Measurements from ENCODE around the gene KIF1B. TPM values are rescaled to one million over a fixed set of nuclear protein-coding genes. Genes with fewer than 3 reads are reported as not detected.

Gene KIF1B
- total and polyA plus RNA-seq, 9 donors = 11.5 to 44.2 (median 37.2) TPM

DNA sequence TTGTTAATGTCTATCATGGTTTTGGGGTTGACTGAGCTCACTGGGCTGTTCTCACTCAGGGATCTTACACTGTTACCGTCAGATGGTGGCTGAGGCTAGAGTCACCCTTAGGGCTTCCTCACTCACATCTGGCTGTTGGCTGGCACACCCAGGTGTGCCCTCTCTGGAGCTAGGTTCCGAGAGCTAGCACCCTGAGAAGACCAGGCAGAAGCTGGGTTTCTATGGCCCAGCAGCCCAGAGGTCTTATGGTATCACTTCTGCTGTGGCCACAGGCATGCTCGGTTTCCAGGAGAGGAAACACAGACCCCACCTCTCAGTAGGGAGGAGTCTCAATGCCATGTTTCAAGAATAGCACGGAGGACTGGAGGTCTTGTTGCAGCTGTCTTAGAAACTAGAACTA is 20.7 kb upstream of the KIF1B start:
- Histone ChIP-seq H3K27me3 (no peaks in the 10 kb centered on the region), H3K27ac (no peak overlapping the region), H3K4me3 (no peak overlapping the region), H3K36me3 (no peaks in the 10 kb centered on the region), H3K9me3 (no peaks in the 10 kb centered on the region), H3K4me1 (ENCODE audit: insufficient read depth) (no peaks in the 10 kb centered on the region)
- WGBS, 3 donors = 58 to 61% (median 60%) methylated on average over 4 of the region's 4 CpGs
- TF ChIP-seq, protein P1, sequence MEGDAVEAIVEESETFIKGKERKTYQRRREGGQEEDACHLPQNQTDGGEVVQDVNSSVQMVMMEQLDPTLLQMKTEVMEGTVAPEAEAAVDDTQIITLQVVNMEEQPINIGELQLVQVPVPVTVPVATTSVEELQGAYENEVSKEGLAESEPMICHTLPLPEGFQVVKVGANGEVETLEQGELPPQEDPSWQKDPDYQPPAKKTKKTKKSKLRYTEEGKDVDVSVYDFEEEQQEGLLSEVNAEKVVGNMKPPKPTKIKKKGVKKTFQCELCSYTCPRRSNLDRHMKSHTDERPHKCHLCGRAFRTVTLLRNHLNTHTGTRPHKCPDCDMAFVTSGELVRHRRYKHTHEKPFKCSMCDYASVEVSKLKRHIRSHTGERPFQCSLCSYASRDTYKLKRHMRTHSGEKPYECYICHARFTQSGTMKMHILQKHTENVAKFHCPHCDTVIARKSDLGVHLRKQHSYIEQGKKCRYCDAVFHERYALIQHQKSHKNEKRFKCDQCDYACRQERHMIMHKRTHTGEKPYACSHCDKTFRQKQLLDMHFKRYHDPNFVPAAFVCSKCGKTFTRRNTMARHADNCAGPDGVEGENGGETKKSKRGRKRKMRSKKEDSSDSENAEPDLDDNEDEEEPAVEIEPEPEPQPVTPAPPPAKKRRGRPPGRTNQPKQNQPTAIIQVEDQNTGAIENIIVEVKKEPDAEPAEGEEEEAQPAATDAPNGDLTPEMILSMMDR (IDR thresholded peaks at IDR 0.05) = no peak
- no peak for TF ChIP-seq POLR2A (IDR thresholded peaks at IDR 0.05)
- TF ChIP-seq EP300 (IDR thresholded peaks at IDR 0.05) = no peak
- intact Hi-C loops (cut with DNase I) = no loop called here
- no peak for DNase-seq

DNA sequence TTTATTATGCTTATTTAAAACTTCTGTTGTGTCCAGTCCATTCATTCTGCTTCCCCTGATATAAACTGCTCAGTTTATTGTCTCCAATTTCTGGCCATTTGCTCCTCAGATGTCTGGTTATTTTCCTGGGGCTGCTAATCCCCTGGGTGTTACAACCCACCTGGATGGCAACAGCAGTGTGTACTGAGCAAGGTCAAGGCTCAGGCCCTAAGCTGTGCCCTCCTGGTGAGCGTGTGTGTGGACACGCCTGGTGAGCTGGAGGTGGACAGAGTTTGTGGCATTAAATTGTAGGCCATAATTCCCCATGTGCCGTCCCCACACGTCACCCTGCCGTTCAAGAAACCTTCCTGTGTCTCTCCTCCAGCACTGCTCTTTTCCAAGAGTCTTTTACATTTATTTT is 18.1 kb upstream of the KIF1B start:
- no peaks in the 10 kb centered on the region for H3K36me3 ChIP-seq
- intact Hi-C loops (cut with DNase I) = no loop called here
- no peaks in the 10 kb centered on the region for H3K9me3 ChIP-seq
- WGBS, 3 donors = 63 to 74% (median 72%) methylated on average over 5 of the region's 5 CpGs
- no peaks in the 10 kb centered on the region for H3K4me1 ChIP-seq (ENCODE audit: insufficient read depth)
- no peak overlapping the region for H3K4me3 ChIP-seq
- TF ChIP-seq EP300 (IDR thresholded peaks at IDR 0.05) = no peak
- TF ChIP-seq, protein P1 (IDR thresholded peaks at IDR 0.05) = no peak
- no peak for TF ChIP-seq POLR2A (IDR thresholded peaks at IDR 0.05)
- no peak for DNase-seq
- H3K27me3 ChIP-seq = no peaks in the 10 kb centered on the region
- H3K27ac ChIP-seq = no peak overlapping the region

DNA sequence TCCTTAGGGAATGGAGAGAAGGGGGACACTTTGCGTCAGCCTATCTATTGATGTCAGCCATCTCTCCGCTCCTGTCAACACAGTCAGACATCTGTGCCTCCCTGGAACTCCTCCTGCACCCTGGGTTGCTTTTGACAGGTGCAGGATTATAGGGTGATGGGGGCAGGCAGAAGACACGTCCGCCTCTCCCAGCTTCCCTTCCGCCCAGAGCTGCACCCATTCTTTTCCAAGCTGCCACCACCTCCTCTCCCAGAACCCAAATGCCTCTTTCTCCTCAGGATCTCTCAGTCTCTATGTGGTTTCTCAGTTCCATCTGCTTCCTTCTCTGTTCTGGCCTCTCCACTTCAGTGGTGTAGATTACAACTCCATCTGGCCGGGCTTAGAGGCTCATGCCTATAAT is 17.1 kb upstream of the KIF1B start:
- Histone ChIP-seq H3K27ac (no peak overlapping the region), H3K4me1 (ENCODE audit: insufficient read depth) (no peaks in the 10 kb centered on the region), H3K9me3 (no peaks in the 10 kb centered on the region), H3K36me3 (no peaks in the 10 kb centered on the region), H3K4me3 (no peak overlapping the region), H3K27me3 (no peaks in the 10 kb centered on the region)
- 78 to 84% (median 80%) methylated on average over 6 of the region's 6 CpGs for WGBS, 3 donors
- no peak for DNase-seq
- intact Hi-C loops (cut with DNase I) = no loop called here
- no peak for TF ChIP-seq POLR2A (IDR thresholded peaks at IDR 0.05)
- TF ChIP-seq, protein P1 (IDR thresholded peaks at IDR 0.05) = no peak
- TF ChIP-seq EP300 (IDR thresholded peaks at IDR 0.05) = no peak

DNA sequence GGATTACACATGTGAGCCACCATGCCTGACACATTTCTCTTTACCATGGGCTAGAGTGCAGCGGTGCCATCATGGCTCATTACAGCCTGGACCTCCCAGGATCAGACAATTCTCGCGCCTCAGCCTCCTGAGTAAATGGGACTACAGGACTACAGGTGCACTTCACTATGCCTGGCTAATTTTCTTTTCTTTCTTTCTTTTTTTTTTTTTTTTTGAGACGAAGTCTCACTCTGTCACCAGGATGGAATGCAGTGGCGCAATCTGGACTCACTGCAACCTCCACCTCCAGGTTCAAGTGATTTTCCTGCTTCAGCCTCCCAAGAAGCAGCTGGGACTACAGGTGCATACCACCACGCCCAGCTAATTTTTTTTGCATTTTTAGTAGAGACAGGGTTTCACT is 14.8 kb upstream of the KIF1B start:
- 82 to 87% (median 84%) methylated on average over 6 of the region's 6 CpGs for WGBS, 3 donors
- Histone ChIP-seq H3K36me3 (no peaks in the 10 kb centered on the region), H3K4me1 (ENCODE audit: insufficient read depth) (no peaks in the 10 kb centered on the region), H3K27me3 (no peaks in the 10 kb centered on the region), H3K4me3 (no peak overlapping the region), H3K9me3 (no peaks in the 10 kb centered on the region), H3K27ac (no peak overlapping the region)
- TF ChIP-seq, protein P1 (IDR thresholded peaks at IDR 0.05) = no peak
- TF ChIP-seq EP300 (IDR thresholded peaks at IDR 0.05) = no peak
- no peak for TF ChIP-seq POLR2A (IDR thresholded peaks at IDR 0.05)
- intact Hi-C loops (cut with DNase I) = no loop called here
- DNase-seq = no peak

DNA sequence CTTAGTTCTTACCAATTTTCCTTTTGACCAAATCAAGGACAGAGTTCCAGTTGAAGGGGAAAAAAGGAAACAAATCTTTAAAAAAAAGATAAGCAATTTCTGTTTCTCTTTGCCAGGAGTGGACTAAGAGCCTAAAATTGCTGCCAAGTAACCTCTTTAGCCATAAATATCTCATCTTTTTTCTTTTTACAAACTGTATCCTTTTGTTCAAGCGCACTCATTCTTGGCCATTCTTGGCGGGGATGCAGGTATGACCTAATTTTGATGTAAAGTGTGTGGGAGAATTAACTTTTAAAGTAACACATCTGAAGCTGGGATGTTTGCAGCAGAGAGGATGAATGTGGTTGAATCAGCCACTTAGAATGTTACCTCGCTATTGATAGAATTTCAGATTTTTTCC is 13.4 kb upstream of the KIF1B start:
- no peaks in the 10 kb centered on the region for H3K4me1 ChIP-seq (ENCODE audit: insufficient read depth)
- H3K27me3 ChIP-seq = no peaks in the 10 kb centered on the region
- intact Hi-C loops (cut with DNase I) = no loop called here
- H3K9me3 ChIP-seq = no peaks in the 10 kb centered on the region
- peak in 3 of 5 donors; percentile 46 to 64 (median 47) for DNase-seq
- 3 to 7% (median 4%) methylated on average over 3 of the region's 3 CpGs for WGBS, 3 donors
- TF ChIP-seq EP300 (IDR thresholded peaks at IDR 0.05) = no peak
- TF ChIP-seq, protein P1 (IDR thresholded peaks at IDR 0.05) = no peak
- no peak for TF ChIP-seq POLR2A (IDR thresholded peaks at IDR 0.05)
- no peak overlapping the region for H3K4me3 ChIP-seq
- no peak overlapping the region for H3K27ac ChIP-seq
- H3K36me3 ChIP-seq = no peaks in the 10 kb centered on the region
